ENCODE data around the gene MTHFD2L.

Gene MTHFD2L

DNA sequence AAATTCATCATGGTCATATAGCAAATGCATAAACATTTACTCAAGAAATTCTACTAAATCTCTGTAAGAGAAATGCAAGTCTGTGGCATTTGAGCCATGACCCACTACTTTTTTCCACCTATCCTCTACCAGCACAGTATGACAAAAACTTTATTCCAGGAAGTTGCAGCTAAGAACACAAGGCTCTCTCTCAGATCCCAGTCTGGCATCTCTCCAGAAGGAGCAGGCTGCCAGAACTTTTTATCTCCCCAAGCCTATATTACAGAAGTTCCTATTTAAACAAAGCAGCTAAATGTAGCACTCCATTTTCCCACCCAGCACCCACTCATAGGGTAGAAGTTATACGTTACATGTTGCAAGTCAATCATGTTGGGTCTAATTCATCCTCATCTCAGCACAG, 101.0 kb downstream of the MTHFD2L start:
- Histone ChIP-seq H3K4me1 (no peaks in the 10 kb centered on the region), H3K36me3 (no peaks in the 10 kb centered on the region), H3K27me3 (no peaks in the 10 kb centered on the region), H3K4me3 (ENCODE audit: low read depth, low read length) (no peak overlapping the region), H3K9me3 (no peaks in the 10 kb centered on the region)
- TF ChIP-seq CTCF (IDR thresholded peaks at IDR 0.05; ENCODE audit: low read depth, low read length), result no peak
- DNase-seq, result no peak

DNA sequence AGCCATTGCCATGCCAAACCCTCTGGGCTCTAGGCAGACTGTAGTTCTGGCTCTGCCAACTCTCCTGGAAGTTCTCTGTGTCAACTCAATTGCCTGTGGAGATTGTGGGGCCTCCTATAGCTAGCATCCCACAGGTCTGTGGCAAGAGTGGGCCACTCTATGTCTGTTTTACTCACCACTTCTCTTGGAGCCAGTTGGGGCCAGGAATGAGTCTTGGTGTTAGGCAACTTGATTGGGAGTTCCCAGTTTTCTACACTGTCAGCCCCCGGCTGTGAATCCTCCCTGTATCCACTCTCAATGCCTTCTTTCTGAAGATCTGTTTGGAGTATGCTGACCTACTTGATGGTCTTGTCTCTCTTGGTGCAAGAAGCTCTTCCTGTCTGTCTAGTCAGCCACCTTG, 102.1 kb downstream of the MTHFD2L start:
- no peaks in the 10 kb centered on the region for H3K36me3 ChIP-seq
- DNase-seq, result no peak
- H3K9me3 ChIP-seq, result no peaks in the 10 kb centered on the region
- no peak for TF ChIP-seq CTCF (IDR thresholded peaks at IDR 0.05; ENCODE audit: low read depth, low read length)
- H3K4me1 ChIP-seq, result no peaks in the 10 kb centered on the region
- H3K27me3 ChIP-seq, result no peaks in the 10 kb centered on the region
- no peak overlapping the region for H3K4me3 ChIP-seq (ENCODE audit: low read depth, low read length)

DNA sequence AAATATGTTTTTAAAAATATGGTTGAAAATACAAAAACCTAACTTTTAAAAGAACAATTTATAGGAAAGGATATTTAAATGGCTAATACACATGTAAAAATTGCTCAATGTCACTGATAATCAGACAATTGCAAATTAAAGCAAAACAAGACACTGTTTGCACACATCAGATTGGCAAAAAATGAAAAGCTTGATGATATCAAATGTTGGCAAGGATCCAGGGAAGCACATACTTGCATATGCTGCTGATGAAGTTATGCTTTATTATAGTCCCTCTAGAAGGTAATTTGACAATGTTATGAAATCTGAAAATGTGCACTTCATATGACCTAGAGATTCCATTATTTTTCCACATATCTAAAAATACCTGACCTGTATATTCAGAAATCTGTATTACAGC, 104.6 kb downstream of the MTHFD2L start:
- Histone ChIP-seq H3K9me3 (no peaks in the 10 kb centered on the region), H3K4me3 (ENCODE audit: low read depth, low read length) (no peak overlapping the region), H3K36me3 (no peaks in the 10 kb centered on the region), H3K27me3 (no peaks in the 10 kb centered on the region), H3K4me1 (no peaks in the 10 kb centered on the region)
- TF ChIP-seq CTCF (IDR thresholded peaks at IDR 0.05; ENCODE audit: low read depth, low read length), result no peak
- DNase-seq, result no peak

GRCh38 chr4:74263551-74263950, 105.6 kb downstream of the MTHFD2L start:
- Histone ChIP-seq H3K36me3 (no peaks in the 10 kb centered on the region), H3K4me1 (no peaks in the 10 kb centered on the region), H3K4me3 (ENCODE audit: low read depth, low read length) (no peak overlapping the region), H3K27me3 (no peaks in the 10 kb centered on the region), H3K9me3 (no peaks in the 10 kb centered on the region)
- DNase-seq, result no peak
- TF ChIP-seq CTCF (IDR thresholded peaks at IDR 0.05; ENCODE audit: low read depth, low read length), result no peak

GRCh38 chr4:74266081-74266480, 108.2 kb downstream of the MTHFD2L start:
- H3K27me3 ChIP-seq, result no peaks in the 10 kb centered on the region
- H3K36me3 ChIP-seq, result no peaks in the 10 kb centered on the region
- TF ChIP-seq CTCF (IDR thresholded peaks at IDR 0.05; ENCODE audit: low read depth, low read length), result no peak
- no peak for DNase-seq
- no peaks in the 10 kb centered on the region for H3K9me3 ChIP-seq
- H3K4me3 ChIP-seq (ENCODE audit: low read depth, low read length), result no peak overlapping the region
- H3K4me1 ChIP-seq, result no peaks in the 10 kb centered on the region

DNA sequence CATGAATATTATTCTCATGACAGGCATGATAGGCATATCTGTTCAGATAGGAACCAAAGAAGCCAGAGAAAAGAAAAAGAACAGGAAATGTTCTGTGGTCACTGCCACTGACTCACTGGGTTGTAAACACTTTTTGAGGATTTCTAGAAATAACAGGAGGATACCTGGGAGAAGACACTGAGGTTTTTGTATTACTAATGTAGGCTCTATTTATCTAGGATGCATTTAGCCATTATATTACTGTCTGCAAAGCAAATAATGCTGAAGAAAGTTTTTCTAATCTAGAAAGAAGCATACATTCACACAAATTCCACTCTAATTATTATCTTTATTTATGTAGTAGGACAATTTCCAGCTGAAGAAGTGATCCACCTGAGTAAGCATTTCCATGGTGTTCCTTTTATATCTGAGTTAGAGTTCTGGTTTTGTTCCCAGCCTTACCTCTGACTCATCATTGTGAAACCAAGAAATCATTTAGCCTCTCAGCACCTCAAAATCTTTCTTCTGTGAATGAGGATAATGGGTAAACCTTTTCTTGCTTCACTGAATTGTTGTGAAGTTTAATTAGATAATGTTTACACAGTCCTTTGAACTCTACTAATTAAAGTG, 110.2 kb downstream of the MTHFD2L start:
- DNase-seq, result no peak
- Histone ChIP-seq H3K9me3 (no peaks in the 10 kb centered on the region), H3K27me3 (no peaks in the 10 kb centered on the region), H3K4me1 (no peaks in the 10 kb centered on the region), H3K36me3 (no peaks in the 10 kb centered on the region), H3K4me3 (ENCODE audit: low read depth, low read length) (no peak overlapping the region)
- no peak for TF ChIP-seq CTCF (IDR thresholded peaks at IDR 0.05; ENCODE audit: low read depth, low read length)
